ENCODE results near the gene TCN2.

GRCh38 chr22:30564045-30564760 lies 42.8 kb upstream of the TCN2 start:
- TF ChIP-seq, protein P1, sequence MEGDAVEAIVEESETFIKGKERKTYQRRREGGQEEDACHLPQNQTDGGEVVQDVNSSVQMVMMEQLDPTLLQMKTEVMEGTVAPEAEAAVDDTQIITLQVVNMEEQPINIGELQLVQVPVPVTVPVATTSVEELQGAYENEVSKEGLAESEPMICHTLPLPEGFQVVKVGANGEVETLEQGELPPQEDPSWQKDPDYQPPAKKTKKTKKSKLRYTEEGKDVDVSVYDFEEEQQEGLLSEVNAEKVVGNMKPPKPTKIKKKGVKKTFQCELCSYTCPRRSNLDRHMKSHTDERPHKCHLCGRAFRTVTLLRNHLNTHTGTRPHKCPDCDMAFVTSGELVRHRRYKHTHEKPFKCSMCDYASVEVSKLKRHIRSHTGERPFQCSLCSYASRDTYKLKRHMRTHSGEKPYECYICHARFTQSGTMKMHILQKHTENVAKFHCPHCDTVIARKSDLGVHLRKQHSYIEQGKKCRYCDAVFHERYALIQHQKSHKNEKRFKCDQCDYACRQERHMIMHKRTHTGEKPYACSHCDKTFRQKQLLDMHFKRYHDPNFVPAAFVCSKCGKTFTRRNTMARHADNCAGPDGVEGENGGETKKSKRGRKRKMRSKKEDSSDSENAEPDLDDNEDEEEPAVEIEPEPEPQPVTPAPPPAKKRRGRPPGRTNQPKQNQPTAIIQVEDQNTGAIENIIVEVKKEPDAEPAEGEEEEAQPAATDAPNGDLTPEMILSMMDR (conservative IDR thresholded peaks at IDR 0.05) = no peak
- TF ChIP-seq EZH2 (IDR thresholded peaks at IDR 0.05; ENCODE audit: low read depth) = no peak
